HG03575 (cell line): ENCODE data around the gene SLC25A36.

Experiments
- ATAC-seq: cut with Tn5 transposase; IDR thresholded peaks from one replicate; pipeline ENCODE4 v1.9.1; 2021; ENCODE audit not compliant: unreplicated experiment, insufficient number of reproducible peaks, low FRiP score; ENCODE audit errors: extremely low read depth

SLC25A36 gene

DNA sequence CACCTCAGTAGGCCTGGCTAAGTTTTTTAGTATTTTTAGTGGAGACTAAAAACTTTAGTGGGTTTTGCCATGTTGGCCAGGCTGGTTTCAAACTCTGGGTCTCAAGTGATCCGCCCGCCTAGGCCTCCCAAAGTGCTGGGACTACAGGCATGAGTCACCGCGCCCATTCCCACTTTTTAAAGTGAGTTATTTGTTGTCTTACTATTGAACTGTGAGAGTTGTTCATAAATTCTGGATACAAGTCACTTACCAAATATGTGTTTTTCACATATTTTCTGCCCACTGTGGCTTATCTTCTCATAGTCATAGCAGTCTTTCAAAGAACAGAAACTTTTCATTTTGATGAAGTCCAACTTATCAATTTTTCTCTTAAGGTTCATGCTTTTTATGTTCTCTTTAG lies 79.6 kb downstream of the SLC25A36 start:
- no peak for ATAC-seq
